ENCODE measurements around the gene DCX.

The DCX gene

DNA sequence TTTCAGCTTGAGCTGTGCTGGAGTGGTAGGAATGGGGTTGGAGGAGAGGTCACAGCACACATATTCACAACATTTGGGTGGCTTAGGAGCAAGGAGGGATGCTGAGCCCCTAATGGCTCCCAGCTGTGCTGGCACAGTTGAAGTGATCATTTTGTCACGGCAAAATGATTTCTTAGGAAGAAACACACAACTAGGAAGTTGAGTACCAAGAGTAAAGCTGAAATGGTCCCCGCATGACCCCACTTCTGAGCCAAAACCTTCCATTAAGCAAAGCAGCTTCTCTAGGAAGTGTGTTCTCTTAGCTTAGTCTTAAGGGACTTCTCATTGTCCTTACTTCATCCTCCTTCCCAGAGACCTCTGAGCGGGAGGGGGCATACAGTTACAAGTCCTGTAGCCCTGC, 154.3 kb downstream of the DCX start:
- no peak overlapping the region for H3K4me3 ChIP-seq
- no peaks in the 10 kb centered on the region for H3K36me3 ChIP-seq (ENCODE audit: insufficient read depth, low read length)
- no peaks in the 10 kb centered on the region for H3K9me3 ChIP-seq (ENCODE audit: low read depth, low read length)
- H3K27ac ChIP-seq: no peak overlapping the region
- no peak for DNase-seq (ENCODE audit: low read depth, low spot score)
- H3K9ac ChIP-seq (ENCODE audit: insufficient read length): no peak overlapping the region
- TF ChIP-seq FOXP2 (optimal IDR thresholded peaks at IDR 0.05; ENCODE audit: control extremely low read depth, extremely low read length, insufficient read depth): no peak
- TF ChIP-seq POLR2AphosphoS5 (IDR thresholded peaks at IDR 0.05; ENCODE audit: borderline replicate concordance, low read depth, low read length): no peak
- no peak for TF ChIP-seq EZH2 (IDR thresholded peaks at IDR 0.05)

DNA sequence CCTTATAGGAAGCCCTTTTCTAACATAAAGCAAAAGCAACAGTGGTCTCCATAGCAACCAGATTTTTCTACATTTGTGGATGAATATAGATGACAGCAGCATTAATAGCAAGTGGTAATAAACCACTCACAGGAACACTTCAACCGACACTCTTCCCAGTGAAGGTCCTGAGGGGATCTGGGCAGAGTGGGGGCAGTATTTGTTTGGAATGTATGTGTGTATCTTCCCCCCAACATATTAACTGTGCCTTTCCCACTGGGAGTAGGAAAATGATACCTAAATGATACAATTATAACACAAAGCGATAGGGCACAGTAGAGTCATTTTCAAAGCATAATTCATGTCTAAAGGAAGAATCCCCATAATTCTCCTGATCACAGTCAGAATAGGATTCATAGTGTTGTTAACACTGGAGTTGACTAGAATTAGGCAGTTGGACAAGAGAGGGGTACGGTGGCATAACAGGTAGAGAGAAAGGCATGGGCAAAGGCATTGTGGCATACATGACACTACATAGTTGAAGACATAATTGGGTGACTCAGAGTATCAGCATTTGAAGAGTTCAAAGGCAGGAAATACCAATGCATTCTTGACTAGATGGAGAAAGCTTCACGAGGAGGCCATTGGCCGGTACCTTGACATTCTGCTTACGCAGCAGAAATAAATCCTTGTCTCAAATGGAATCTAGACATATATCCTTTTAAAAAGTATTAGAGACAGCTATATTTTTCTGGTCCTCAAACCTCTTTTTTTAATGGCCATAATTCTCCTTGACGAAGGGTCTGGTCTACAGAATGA, 156.9 kb downstream of the DCX start:
- Histone ChIP-seq H3K9ac (ENCODE audit: insufficient read length) (no peak overlapping the region), H3K9me3 (ENCODE audit: low read depth, low read length) (no peaks in the 10 kb centered on the region), H3K27ac (no peak overlapping the region), H3K36me3 (ENCODE audit: insufficient read depth, low read length) (no peaks in the 10 kb centered on the region), H3K4me3 (no peak overlapping the region)
- no peak for DNase-seq (ENCODE audit: low read depth, low spot score)
- TF ChIP-seq POLR2AphosphoS5 (IDR thresholded peaks at IDR 0.05; ENCODE audit: borderline replicate concordance, low read depth, low read length) (no peak), EZH2 (IDR thresholded peaks at IDR 0.05) (no peak), FOXP2 (optimal IDR thresholded peaks at IDR 0.05; ENCODE audit: control extremely low read depth, extremely low read length, insufficient read depth) (no peak)

DNA sequence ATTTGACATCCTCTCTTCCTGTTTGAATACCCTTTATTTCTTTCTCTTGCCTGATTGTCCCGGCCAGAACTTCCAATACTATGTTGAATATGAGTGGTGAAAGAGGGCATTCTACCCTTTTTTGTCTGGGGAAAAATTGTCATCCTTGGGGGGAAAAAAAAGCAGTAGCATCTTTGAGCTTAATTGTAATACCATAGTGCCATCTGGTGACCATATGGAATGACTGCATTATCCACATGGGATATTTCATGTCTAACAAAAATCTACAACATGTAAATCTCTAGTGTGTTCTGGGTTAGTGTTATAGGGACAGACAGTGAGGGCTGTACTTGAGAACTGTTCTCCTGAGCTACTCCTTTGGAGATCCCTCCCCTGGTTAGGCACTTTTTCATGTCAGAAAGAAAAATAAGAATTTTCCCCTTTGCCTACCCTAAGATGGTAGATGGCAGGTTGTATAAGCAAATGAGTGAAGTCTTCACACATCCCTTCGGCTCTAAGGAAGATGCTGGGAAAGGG, 167.7 kb downstream of the DCX start:
- Histone ChIP-seq H3K4me3 (no peak overlapping the region), H3K27ac (no peak overlapping the region), H3K9ac (ENCODE audit: insufficient read length) (no peak overlapping the region), H3K9me3 (ENCODE audit: low read depth, low read length) (no peaks in the 10 kb centered on the region), H3K36me3 (ENCODE audit: insufficient read depth, low read length) (no peaks in the 10 kb centered on the region)
- DNase-seq (ENCODE audit: low read depth, low spot score): no peak
- no peak for TF ChIP-seq EZH2 (IDR thresholded peaks at IDR 0.05)
- TF ChIP-seq POLR2AphosphoS5 (IDR thresholded peaks at IDR 0.05; ENCODE audit: borderline replicate concordance, low read depth, low read length): no peak
- no peak for TF ChIP-seq FOXP2 (optimal IDR thresholded peaks at IDR 0.05; ENCODE audit: control extremely low read depth, extremely low read length, insufficient read depth)

All from SK-N-MC (cell line).